Measurements from ENCODE around the gene SSH3.
A peak's percentile ranks its signal among the peaks of the same experiment; 100 is the strongest.
"Not testable (repeated sequence)": the region's sequence is repeated elsewhere in the genome, so short reads cannot be mapped to it uniquely, and the experiment has no call there.

The SSH3 gene

DNA sequence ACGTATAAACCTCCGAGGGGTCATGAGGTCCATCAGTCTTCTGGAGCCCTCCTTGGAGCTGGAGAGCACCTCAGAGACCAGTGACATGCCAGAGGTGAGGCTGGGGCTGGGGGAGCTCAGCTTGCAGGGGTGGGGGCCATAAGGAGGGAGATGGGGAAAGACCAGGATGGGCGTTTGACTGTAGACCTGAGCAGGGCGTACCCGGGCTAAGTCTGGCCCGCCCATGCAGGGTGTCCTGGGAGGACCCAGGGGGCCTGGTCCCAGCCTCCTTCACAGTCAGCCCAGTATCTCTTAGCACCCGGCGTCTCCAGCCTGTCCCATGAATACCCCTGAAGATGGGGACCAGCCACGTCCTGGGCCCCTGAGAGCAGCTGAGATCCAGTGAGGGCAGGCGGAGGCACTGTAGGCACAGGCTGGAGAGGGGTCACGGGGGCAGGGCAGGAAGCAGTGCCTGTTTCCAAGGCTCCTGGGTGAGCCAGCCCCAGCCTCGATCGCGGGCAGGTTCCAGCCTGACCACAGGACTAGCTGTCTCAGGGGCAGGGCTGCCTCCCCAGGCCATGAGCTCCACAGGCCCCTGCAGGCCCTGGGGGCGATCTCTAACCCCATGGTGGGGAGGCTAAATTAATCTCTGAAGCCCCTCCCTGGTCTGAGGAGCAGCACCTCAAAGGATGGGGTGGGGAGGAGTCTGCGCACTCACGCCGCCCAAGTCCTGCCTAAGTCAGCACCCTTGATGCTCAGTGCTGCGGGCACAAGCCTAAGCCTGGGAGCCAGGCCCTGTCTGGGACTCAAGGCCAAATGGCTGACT, 7.1 kb downstream of the SSH3 start:
- DNase-seq (ENCODE audit: extremely low read depth in 1 of 2, low read depth in 1 of 2), result no peak

DNA sequence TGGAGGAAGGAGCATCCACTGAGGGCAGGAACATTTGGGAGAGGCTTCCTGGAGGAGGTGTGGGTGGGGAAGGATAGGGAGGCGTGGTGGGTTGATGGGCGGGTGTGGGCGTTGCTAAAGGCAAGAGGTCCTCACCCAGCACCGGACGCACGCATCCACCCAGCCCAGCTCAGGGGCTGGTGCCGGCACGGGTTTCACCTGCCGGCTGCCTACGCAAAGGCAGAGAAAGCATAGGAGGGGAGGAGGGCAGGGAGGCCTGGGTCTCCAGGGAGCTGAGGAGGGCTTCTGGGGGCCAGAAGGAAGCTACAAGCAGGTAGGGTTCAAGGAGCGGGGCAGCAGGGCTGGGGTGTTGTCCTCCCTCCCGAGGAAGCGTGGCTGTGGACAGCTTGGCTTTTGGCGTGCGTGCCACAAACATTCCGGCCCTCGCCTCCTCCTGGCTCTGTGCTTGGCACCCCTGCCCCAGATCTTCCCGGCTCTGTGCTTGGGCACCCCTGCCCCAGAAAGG, 7.8 kb downstream of the SSH3 start:
- no peak for DNase-seq (ENCODE audit: extremely low read depth in 1 of 2, low read depth in 1 of 2)

DNA sequence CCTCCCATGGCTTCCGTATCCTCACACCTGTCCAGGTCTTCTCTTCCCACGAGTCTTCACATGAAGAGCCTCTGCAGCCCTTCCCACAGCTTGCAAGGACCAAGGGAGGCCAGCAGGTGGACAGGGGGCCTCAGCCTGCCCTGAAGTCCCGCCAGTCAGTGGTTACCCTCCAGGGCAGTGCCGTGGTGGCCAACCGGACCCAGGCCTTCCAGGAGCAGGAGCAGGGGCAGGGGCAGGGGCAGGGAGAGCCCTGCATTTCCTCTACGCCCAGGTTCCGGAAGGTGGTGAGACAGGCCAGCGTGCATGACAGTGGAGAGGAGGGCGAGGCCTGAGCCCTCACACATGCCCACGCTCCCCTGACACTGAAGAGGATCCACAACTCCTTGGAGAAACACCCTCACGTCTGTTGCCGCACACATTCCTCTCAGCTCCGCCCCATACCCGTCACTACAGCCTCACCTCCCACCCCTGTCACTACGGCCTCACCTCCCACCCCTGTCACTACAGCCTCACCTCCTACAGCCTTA, 8.3 kb downstream of the SSH3 start:
- DNase-seq (ENCODE audit: extremely low read depth in 1 of 2, low read depth in 1 of 2), result no peak

DNA sequence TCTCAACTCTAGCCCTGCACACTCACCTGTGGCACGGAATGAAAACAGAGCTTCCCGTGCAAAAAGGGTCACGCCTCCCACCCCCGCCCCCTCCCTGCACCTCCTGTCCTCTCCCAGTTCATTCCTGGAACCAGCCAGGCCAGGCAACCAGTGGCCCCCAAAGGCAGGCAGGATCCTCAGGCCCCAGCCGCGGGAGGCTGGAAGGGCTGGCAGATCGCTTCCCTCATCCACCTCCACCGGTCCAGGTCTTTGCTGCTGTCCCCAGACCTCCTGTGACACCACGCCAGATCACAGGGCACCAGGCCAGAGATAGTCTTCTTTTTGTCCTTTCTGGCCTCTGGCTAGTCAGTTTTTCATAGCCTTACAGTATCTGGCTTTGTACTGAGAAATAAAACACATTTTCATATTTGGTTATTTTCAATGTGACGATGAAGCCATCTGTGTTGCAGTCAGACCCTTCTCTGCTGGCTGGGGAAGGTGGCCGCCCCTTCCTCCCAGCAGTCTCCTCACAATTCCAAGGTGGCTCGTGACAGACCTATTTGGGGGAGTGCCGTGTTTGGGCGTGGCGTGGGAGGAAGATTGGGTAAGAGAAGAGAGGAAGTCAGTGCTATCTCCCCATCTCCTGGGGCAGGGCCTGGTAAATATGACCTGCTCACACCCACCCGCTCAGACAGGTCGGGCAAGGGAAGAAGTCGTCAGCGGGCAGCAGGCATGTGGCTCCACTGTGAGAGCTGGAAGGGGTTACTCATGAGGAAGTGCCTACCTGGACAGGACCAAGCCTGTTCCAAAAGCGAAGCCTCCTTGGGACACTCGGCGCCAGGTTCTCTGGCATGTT, 9.1 kb downstream of the SSH3 start:
- no peak for DNase-seq (ENCODE audit: extremely low read depth in 1 of 2, low read depth in 1 of 2)

DNA sequence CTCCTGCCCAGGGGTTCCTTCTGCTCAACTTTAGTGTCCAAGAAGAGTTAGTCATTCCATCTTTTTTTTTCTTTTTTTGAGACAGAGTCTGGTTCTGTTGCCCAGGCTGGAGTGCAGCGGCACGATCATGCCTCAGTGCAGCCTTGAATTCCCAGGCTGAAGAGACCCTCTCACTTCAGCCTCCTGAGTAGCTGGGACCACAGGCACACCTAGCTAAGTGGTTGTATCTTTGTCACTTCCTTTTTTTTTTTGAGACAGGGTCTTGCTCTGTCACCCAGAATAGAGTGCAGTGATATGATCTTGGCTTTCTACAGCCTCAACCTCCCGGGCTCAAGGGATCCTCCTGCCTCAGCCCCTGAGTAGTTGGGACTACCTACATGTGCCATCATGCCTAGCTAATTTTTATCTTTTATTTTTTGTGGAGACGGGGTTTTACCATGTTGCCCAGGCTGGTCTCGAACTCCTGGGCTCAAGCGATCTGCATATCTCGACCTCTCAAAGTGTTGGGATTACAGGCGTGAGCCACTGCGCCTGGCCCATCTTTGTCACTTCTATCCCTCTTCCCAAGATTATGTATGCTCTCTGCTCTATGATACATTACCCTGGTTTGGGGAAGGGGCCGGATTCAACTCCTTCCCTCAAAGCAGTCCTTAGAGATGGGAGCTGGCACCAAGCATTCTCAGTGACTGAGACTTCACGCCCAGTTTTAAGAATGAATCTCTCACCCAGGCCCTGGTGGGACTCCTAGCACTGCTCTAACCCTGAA, 10.0 kb downstream of the SSH3 start:
- DNase-seq (ENCODE audit: extremely low read depth in 1 of 2, low read depth in 1 of 2), result no peak

DNA sequence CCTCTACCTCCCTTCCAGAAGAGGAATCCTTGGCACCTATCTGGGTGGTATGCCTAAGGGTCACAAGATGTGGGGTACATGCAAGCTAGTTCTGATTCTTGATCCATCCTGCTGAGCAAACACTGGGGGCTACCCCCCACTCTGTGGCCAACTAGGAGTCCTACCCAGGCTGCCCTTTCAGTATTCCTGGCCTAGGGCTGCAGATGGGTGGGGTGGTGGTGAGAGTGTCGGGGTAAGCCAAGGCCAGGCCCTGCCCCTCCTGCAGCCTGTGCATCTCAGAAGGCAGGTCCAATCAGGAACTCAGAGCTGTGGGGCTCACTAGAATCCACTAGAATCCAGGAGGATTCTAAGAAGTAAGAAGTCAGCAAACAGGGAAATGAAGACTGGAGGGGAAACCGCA, 10.9 kb downstream of the SSH3 start:
- no peak for DNase-seq (ENCODE audit: extremely low read depth in 1 of 2, low read depth in 1 of 2)

DNA sequence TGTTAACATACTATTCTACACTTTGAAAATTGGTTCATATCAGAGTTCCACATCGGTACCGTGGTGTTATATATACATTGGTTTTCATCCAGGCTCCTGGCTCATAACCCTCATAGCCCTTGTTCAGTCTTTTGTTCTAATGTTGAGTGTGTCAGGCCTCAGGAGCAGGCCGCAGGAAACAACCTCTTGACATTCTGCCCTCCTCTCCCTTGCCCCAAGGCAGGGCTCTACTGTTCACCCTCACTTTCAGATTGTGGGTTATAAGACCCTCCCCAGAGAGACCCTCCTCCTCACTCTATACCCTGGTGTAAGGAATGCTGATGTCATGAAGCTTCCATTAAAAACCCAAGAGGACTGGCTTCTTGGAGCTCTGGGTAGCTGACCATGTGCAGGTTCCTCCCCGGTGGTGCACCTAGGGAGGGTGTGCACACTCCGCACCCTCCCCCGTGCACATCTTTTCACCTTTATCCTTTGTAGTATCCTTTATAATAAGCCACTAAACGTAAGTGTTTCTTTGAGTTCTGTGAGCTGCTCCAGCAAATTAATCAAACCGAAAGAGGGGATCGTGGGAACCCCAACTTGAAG, 12.1 kb downstream of the SSH3 start:
- DNase-seq (ENCODE audit: extremely low read depth in 1 of 2, low read depth in 1 of 2), result no peak

DNA sequence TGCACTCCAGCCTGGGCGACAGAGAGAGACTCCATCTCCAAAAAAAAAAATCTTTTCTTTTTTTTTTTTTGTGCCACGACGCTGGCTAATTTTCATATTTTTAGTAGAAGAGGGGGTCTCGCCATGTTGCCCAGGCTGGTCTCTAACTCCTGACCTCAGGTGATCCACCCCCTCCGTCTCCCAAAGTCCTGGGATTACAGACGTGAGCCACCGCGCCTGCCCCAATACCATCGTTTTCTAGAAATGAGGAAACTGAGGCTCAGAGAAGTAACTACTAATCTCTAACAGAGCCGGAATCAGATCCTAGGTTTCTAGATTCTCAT, 13.5 kb downstream of the SSH3 start:
- no peak for DNase-seq (ENCODE audit: extremely low read depth in 1 of 2, low read depth in 1 of 2)

DNA sequence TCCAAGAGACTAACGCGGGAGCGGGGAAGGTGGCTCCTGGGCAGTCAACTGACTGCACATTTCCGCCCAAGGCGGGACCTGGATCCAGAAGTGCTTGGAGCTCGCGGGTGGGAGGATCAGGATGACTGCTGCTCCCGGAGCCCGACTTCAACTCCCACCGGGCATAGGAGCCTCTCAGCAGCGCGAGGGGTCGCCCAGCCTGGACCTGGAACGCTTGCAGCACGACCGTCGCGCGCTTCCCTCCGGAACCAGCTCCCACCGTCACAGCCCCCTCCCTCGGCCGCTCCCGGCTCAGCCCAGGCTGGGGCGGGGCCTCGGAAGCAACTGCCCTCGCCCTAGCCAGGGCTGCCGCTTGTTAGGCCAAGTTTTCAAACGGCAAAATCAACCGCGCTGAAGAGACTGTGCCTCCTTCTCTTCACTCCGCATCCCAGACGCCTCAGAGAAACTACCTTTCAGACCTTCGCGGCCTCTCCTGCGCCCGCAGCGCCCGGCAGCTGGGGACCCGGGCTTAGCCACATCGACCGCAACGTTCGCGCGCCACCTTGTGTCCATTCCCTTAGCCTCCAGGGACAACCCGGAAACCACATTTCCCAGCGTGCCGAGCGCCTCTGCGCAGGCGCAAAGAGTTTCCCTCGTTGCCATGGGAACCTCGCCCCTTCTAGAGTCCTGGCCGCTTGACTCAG, 14.0 kb downstream of the SSH3 start:
- peak; percentile 98 to 99 for DNase-seq (ENCODE audit: extremely low read depth in 1 of 2, low read depth in 1 of 2)

DNA sequence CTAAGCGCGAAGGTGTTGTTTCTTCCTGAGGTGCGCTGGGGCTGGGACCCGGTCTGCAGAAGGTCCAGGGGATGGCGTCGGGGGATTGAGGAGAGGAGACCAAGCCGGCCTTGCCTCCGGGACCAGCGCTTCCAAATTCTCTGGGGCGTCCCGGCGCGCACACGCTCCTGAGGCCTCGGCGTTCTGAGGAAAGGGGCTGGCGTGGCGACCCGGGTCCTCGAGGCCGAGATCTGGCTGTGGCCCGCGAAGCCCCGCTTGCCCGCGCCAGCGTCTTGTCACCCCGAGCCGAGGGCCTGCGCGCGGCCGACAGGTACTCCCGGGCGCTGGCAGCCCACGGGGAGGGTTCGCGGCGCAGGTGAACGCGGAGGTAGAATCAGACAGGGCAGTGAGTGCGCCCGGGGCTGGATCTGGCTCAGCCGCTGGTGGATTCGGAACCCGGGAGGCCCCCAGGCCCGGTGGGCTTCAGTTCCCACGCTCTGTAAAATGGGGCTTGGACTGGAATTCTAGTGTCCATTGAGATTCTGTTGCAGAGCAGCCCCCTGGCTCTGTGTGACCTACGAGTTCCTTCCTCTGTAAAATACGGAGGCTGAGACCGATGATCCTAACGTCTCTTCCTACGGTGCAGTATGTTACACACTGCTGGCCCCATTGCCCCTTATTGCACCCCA, 14.7 kb downstream of the SSH3 start:
- no peak for DNase-seq (ENCODE audit: extremely low read depth in 1 of 2, low read depth in 1 of 2)

DNA sequence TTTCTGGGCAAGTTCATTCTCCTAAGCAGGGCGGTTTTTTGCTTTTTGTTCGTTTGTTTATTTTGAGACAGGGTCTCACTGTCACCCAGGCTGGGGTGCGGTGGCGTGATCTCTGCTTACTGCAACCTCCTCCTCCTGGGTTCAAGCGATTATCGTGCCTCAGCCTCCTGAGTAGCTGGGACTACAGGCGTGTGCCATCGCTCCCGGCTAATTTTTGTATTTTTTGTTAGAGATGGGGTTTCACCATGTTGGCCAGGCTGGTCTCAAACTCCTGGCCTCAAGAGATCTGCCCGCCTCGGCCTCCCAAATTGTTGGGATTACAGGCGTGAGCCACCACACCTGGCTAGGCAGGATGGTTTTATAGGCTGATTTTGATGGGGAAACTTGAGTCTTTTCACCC, 15.5 kb downstream of the SSH3 start:
- DNase-seq (ENCODE audit: extremely low read depth in 1 of 2, low read depth in 1 of 2), result not testable (repeated sequence)

DNA sequence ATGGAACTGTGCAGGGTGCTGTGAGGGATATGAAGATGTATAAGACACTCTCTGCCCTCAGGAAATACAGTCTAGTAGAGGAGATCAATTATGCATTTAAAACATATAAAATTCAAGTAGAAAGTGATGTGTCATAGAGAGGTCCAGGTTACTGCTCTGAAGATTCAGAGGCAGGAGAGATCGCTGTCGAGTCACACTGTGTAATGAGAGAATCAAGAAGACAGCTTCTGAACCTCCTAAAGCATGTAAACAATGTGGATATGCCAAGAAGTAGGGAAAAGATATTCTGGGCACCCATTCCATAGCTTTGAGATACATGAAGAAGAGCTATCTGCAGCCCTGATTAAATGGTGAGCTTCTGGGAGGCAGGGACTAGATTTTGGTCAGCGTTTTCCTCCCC, 16.7 kb downstream of the SSH3 start:
- no peak for DNase-seq (ENCODE audit: extremely low read depth in 1 of 2, low read depth in 1 of 2)

DNA sequence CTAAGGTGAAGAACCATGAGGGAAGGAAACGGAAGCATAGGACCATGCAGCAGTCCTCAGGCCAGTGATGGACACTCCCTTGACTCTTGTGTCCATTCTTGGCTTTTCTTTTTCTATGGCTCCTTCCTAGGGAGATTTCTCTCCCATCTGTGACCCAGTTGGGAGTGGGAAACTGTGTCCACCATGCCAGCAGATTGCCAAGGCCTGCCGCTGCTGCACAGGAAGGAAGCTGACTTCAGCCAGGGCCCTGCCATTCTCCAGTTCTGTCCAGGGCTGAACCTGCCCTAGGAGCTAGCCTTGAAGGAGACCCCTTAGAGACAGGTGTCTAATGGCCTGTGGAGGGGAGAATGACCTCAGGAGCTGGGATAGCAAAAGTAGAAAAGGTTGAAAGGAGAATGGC, 17.4 kb downstream of the SSH3 start:
- DNase-seq (ENCODE audit: extremely low read depth in 1 of 2, low read depth in 1 of 2), result no peak

DNA sequence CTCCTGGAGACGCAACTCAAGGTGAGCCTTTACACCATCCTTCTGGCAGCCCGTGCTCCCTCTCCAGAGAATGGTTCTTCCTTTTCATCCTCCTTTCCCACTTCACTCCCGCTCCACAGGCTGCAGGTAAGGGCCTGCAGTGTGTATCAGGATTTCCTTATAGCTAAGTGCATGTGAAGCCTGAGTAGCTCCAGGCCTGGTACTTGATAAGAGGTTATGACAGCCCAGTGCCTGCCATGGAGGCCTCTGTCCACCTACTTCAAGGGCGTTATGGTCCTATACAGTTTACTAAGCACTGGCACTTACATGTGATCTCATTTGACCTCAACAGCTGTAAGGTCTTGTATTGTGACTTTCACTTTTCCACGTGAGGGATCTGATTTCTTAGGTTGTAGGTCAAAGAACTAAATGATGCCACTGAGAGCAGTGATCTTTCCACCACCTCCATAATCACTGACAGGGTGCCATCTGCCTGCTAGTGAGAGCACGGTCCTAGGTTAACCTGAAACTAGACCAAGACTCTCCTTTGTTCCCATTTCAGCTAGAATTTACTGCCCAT, 18.1 kb downstream of the SSH3 start:
- no peak for DNase-seq (ENCODE audit: extremely low read depth in 1 of 2, low read depth in 1 of 2)

DNA sequence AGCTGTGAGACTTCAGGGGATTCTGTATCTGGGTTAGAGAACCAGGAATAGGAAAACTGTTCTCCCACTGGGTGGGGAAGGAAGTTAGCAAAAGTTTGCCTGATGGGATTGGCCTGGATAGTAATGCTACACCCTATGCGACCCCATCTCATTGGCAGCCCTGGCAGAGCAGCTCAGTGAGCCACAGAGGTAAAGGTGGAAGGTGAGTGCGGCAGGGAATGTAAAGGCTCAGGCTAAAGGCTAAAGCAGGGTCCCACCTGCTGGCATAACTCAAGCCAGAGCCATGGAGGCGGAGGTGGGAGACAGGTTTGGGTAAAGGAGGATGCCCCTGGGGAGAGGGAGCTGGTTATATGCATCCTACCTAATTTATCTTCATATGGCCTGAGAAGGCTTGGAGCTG, 18.7 kb downstream of the SSH3 start:
- DNase-seq (ENCODE audit: extremely low read depth in 1 of 2, low read depth in 1 of 2), result no peak

DNA sequence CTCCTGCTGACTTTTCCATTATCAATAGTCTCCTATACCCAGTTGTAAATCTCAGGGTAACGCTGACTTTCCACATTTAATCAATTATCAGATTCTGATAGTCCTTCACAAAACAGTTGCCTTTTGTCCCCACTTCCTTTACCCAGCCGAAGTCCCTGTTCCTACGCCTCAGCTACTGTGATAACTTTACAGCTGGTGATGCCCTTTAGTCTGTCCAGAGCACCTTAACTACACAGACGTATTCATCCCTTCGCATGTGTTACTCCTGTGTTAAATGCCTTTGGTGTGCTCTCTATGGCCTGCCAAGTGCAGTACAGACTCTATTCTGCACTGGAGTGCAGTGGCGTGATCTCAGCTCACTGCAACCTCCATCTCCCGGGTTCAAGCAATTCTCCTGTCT, 20.2 kb downstream of the SSH3 start:
- no peak for DNase-seq (ENCODE audit: extremely low read depth in 1 of 2, low read depth in 1 of 2)

DNA sequence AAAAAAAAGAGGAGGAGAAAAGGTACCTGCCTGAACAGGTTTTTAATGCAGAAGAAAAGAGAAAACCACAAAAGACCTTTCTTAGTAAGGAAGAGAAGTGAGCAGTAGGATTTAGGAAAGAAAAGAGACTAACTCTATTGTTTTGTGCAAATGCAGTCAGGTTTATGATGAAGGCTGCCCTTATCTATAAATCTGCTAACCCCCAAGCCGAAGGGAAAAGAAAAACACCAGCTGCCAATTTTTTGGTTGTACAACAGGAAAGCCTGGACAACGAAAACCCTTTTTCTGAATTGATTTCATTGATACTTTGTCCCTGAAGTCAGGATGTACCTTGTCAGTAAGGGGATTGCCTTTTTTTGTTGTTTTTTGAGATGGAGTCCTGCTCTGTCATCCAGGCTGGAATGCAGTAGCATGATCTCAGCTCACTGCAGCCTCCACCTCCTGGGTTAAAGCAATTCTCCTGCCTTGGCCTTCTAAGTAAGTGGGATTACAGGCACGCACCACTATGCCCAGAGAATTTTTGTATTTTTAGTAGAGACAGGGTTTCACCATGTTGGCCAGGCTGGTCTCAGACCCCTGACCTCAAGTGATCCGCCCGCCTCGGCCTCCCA, 28.9 kb downstream of the SSH3 start:
- DNase-seq (ENCODE audit: extremely low read depth in 1 of 2, low read depth in 1 of 2), result no peak

DNA sequence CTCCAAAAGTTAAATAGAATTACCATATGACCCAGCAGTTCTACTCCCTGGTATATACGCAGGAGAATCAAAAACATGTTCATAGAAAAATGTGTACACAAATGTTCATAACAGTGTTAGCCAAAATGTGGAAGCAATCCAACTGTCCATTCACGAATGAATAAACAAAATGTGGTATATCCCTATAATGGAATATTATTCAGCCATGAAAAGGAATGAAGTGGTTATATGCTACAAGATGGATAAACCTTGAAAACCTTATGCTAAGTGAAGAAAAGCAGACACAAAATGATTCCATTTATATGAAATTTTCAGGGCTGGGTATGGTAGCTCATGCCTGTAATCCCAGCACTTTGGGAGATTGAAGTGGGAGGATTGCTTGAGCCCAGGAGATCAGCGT, 33.9 kb downstream of the SSH3 start:
- no peak for DNase-seq (ENCODE audit: extremely low read depth in 1 of 2, low read depth in 1 of 2)

DNA sequence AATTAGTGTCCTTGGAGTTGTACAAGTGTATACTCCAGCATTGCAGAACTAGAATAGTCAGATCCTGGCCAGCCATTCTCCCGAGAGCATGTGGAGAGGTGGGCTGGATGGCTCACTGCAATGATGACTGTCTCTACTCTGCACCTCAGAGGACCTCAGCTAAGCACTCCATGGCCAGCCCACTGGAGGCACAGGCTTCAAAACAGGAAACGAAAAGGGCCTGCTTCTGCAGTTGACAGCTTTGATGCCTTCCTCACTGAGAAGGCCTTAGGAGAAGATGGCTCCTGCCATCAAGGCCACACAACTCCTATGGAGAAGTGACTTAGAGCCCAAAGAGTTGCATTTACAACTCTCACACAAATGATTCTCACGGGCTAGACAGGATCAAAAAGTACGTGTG, 40.9 kb downstream of the SSH3 start:
- DNase-seq (ENCODE audit: extremely low read depth in 1 of 2, low read depth in 1 of 2), result no peak
